Fibroblast of peridontal ligament (primary cell): Measurements from ENCODE around the gene RBMS3.
A peak's percentile ranks its signal among the peaks of the same experiment; 100 is the strongest.
"Not testable (repeated sequence)": the region's sequence is repeated elsewhere in the genome, so short reads cannot be mapped to it uniquely, and the experiment has no call there.

ENCODE experiments used
- DNase-seq: peaks from one replicate; pipeline ENCODE4 v3.0.0-alpha.2; 2010; ENCODE audit errors: extremely low read depth

Gene RBMS3

DNA sequence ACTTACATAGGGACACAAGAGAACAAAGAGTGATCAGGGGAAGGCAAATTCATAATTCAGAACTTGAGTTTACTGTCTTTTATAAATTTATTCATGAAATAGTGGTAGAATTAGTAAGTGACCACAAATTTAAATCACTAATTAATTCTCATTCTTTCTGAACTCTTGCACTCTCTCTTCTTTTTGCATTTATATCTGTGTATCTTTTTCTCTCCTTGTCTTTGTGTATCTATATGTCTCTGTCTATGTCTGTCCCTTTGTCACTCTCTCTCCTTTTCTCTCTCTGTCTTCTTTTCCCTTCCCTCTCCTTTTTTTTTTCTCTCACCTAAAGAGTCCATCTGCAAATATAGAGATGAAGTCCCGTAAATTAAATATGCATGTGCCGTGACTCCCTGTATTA is 31.5 kb downstream of the RBMS3 start:
- DNase-seq = no peak

DNA sequence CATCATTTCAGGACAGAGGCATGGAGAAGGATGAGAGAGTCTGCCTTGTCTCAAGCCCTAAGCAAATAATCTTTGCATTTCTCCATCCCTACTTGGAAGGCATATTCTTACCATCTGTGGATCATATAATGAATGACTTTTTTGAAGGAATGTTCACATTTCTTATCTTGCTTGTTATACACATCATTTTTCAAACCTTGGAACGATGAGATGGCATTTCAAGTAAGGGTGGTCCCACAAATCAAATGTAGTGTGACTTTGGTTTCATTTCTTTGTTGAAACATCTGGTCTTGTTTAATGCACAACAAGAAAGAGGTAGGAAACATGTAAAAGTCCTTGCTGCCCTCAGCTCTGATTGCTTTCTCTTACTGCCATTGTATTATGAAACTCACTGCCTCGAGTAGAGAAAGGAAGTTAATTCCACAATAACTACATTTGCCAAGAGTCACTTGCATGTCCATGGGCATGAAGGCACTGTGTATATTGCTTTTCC is 32.1 kb downstream of the RBMS3 start:
- peak; percentile 66 for DNase-seq

DNA sequence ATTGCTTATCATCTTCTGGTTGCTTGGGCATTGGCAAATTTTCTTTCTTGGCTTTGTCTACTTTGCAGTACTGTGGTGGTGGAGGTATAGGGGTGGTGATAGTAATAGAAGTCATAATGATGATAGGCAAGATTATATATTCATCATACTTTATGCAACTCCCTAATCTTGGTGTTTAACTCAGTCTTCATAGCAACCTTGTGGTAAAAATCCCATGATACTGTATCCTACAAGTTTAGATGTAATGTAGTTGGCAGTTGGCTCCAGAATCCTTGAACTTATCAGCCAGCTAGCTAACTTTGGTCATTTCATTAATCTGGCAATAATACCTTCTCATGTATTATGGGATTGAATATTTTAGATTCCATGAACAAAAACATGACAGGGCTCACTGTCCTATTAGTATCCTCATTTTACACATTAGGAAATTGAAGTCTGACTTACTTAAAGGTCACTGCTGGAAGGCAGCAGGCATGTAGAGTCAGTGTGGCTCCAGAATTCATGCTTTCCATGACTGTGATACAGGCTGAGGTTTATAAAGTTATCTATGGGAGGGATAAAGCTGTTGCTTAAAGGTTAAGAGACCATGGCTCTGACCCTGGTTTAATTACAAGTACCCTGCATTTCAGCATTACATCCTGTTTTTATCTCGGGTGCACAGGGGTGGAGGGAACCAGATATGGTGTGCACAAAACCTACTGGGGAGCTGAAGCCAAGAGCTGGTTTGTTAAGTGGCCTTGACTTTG is 33.3 kb downstream of the RBMS3 start:
- DNase-seq = no peak

DNA sequence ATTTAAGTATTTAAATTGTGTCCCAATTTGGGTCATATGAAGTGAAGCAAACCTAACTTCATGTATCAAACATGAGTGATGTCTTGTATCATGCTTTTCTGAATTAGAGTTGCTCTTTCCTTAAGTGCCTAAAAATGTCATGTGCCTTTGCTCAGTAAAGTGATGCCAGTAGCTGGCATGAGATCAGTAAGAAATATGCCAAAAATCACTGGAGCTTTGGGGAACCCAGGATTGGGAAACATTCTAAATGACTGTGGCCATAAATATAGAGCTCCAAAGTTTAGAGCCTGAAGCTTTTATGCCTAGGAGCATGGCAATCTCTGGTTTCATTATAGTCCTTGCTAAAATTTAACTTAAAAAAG is 33.8 kb downstream of the RBMS3 start:
- DNase-seq = peak; percentile 62

DNA sequence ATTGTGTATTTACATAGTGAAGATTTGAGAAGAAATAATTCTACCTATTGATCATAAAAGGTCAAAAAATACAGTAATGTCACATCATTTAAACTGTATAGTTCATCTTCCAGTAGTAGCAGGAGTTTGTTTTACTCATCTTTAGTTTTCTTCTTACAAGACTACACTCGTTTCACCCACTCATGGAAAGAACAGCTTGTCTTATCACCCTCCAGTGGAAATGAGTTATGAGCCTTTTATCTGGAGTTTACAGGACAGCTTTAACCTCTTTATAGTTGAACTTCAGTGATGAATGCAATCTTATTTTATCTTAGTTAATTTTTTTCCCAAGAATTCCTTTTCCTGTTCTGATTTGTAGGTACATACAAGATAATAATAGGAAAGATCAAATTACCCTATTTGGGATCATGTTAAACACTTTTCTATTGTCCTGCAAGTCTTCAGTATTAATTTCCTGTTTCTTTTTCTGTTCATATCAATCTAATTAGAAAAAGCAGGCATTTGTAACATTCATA is 36.8 kb downstream of the RBMS3 start:
- DNase-seq = no peak

DNA sequence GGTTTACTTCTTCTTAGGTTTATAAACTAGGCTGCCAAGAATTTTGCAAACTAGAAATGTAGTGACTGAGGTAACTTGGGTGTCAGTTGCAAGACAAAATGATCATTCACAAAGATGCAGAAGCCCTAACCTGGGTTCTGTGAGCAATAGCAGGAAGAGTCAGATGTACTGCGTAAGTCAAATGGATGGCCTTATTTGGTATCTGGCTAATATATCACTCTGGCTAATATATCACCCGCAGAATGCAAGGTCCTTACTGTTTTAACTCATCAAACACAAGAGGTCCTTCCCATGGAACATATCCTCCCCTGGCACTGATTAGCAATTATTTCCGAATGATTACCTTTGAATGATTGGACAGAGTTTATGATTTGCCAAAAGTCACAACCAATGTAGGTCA is 37.4 kb downstream of the RBMS3 start:
- no peak for DNase-seq

DNA sequence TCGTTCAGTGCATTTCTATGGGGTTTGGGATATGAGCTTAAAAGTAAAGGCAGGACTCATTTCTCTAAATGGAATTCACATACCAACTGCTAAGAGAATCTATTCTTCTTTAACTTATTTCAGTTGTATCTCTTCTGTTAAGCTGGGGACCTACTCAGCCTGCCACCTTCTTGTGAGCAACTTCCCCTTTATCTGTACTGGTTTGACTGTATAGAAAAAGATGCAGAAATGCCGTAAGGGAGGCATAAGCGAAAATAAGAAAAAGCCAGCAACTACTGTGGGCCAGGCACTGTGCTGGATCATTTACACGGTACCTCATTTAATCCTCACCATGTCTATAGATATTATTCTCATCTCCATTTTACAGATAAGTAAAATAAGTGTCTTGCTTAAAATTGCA is 38.4 kb downstream of the RBMS3 start:
- DNase-seq = no peak

- DNase-seq = no peak
Measured at GRCh38 chr3:29319798-29320197, 38.9 kb downstream of the RBMS3 start.

GRCh38 chr3:29322586-29322985 is 41.7 kb downstream of the RBMS3 start:
- no peak for DNase-seq

DNA sequence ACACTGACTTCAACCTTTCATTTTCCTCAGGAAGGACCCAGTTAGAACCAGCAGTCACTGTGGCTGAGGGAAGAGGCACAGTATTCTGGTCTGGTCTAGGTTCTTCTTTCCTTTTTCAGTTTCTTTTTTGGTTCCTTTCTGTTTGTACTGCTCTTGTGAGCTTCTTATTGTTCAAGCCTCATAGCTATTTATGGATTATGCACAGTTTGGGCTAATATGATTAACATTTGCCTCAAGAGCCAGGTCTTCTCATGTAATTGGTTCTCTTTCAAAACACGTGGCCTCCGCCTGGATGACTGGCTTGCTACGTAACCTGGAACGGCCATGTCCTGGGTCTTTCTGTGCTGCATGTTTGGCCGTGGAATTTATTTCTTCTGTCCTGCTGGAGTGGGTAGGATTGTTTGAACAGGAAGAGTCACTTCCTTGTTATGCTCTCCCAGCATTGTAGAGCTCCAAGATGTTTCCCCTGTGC is 43.3 kb downstream of the RBMS3 start:
- DNase-seq = peak; percentile 36

GRCh38 chr3:29326540-29326939 is 45.7 kb downstream of the RBMS3 start:
- DNase-seq = not testable (repeated sequence)

- peak; percentile 9 for DNase-seq
Measured at GRCh38 chr3:29329986-29330890, 49.4 kb downstream of the RBMS3 start.

DNA sequence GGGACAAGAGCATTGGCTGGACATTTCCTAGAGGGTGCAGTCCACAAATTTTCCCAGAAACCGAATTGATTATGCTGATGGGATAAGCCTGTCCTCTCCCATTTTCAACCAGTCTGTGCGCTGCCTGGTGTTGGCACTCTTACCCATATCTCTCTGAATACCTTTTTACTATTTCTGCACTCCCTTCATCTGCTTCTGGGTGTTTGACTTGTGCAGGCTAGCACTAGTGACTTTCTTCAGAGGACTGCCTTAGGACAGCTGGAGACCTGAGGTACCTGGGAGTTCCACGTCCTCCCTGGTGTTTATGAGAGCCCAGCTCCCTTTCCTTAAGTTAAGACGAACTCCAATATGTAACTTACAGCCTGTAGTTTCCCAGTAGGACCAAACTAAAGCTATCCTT is 50.2 kb downstream of the RBMS3 start:
- no peak for DNase-seq

- peak; percentile 13 for DNase-seq
Measured at GRCh38 chr3:29331456-29332194, 50.8 kb downstream of the RBMS3 start.

DNA sequence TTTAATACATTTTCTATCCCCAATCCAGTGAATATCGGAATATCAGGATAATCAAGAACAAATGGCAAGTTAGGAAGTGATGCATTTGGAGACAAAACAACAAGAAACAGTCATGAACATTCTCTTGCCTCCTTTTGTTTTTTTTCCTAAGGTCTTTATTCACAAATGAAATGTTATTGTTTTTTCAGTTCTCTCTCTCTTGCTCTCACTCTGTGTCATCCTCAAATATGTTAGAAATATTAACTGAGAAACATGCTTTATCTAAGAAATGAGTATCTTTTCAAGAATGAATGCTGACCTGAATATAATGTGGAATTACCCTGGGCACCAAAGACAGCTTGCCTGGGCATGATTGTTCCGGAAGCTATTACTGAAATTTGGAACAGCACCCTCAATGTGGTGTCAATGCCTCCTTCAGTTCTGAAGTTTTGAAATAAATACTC is 51.3 kb downstream of the RBMS3 start:
- peak; percentile 13 for DNase-seq

DNA sequence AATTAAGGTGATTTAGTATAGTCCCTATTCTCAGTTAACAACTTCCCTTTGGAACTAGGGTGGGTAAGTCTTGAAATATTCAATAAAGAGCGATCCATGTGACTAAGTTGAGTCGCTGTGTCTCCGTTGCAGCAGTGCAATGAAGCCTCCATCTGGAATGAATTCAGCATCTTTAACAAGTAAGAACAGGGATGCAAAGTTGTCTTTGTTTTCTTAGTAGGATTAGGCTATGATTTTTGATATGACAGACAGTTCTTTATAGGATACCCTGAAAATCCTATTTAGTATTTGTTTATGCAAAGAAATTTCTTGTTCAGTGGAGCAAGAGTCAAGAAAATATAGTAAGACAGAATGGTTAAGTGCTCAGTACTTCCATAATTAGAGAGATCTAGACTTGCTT is 52.7 kb downstream of the RBMS3 start:
- DNase-seq = peak; percentile 53

- DNase-seq = peak; percentile 17
Measured at GRCh38 chr3:29334706-29335105, 53.8 kb downstream of the RBMS3 start.

GRCh38 chr3:29335438-29335837 is 54.6 kb downstream of the RBMS3 start:
- peak; percentile 99 for DNase-seq

- DNase-seq = peak; percentile 80
Measured at GRCh38 chr3:29335943-29336342, 55.1 kb downstream of the RBMS3 start.

- no peak for DNase-seq
Measured at GRCh38 chr3:29337565-29337964, 56.7 kb downstream of the RBMS3 start.

DNA sequence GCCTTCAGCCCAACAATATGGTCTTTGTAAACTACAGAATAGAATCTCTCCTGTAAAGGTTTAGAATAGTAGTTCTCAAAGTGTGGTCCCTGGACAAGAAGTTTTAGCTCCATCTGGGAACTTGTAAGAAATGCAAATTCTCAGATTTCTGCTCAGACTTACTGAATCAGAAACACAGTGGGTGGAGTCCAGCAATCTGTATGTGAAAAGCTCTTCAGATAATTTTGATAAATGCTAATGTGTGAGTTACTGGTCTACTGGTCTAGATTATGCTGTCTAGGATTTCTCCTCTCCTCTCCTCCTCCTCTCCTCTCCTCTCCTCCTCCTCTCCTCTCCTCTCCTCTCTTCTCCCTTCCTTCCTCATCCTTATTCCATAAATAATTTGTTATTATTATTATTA is 57.5 kb downstream of the RBMS3 start:
- no peak for DNase-seq
